Left ventricle myocardium inferior (tissue), 1 donor: ENCODE results near the gene TFDP1. TPM values are rescaled to one million over a fixed set of nuclear protein-coding genes. Genes with fewer than 3 reads are reported as not detected.

Source experiments
- DNase-seq: peaks from one replicate; pipeline ENCODE4 v3.0.0-alpha.2; 2020
- H3K27ac ChIP-seq: fragments of 200-600 bp; replicated peaks from 2 replicates; pipeline ENCODE4 v1.8.0; 2021
- H3K27me3 ChIP-seq: fragments of 200-600 bp; 2 replicates; pipeline ENCODE4 v1.8.0; 2021; ENCODE audit warnings: low read depth
- H3K36me3 ChIP-seq: fragments of 200-600 bp; 2 replicates; pipeline ENCODE4 v1.8.0; 2021
- H3K4me1 ChIP-seq: fragments of 200-600 bp; 2 replicates; pipeline ENCODE4 v1.8.0; 2021
- H3K4me3 ChIP-seq: fragments of 200-600 bp; 2 replicates; pipeline ENCODE4 v1.8.0; 2021; ENCODE audit warnings: mild to moderate bottlenecking, moderate library complexity
- H3K9me3 ChIP-seq: fragments of 200-600 bp; replicated peaks from 2 replicates; pipeline ENCODE4 v1.8.0; 2021
- CTCF ChIP-seq: fragments of 200-600 bp; IDR thresholded peaks from 2 replicates; pipeline ENCODE4 v1.8.0; 2021; ENCODE audit warnings: antibody characterized with exemption, mild to moderate bottlenecking, borderline replicate concordance
- intact Hi-C: fragments of 100-400 bp; cut with micrococcal nuclease; formaldehyde crosslinking; loops from one replicate; pipeline ENCODE4 v1.11.0; 2022
- total RNA-seq: library from RNA; stranded (reverse); fragmentation: NEBNext Ultra II Directional; extraction: Animal tissue kit (Norgen Biotek cat#: 25700); gene quantifications from one replicate; pipeline ENCODE4 v1.2.1, GENCODE V29; 2021
- donor health status: DM: no; HTN: yes; CAD: no; lungs with severe emphysema.

Gene TFDP1
- total RNA-seq, 1 donor from 2014 or later = 48.7 TPM

DNA sequence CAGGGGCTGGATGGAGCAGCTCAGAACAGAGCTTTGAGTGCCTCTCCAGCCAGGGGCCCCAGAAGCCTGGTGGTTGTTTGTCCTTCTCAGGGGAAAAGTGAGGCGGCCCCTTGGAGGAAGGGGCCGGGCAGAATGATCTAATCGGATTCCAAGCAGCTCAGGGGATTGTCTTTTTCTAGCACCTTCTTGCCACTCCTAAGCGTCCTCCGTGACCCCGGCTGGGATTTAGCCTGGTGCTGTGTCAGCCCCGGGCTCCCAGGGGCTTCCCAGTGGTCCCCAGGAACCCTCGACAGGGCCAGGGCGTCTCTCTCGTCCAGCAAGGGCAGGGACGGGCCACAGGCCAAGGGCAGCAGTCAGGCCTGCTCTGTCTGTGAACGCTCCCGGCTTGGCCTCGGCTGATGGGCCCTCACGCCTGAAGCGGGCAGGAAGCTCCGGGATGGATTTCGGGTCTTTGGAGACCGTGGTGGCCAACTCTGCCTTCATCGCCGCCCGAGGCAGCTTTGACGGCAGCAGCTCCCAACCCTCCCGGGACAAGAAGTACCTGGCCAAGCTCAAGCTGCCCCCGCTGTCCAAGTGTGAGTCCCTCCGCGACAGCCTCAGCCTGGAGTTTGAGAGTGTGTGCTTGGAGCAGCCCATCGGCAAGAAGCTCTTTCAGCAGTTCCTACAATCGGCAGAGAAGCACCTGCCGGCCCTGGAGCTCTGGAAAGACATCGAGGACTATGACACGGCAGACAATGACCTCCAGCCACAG, 82.6 kb downstream of the TFDP1 start, which contains the start of gene GRK1:
Gene GRK1, plus strand, starts transcription at position 269 of the 751 bp plus-strand sequence. Its CDS starts 168 bp downstream, at position 437.
- intact Hi-C loops = no loop called here
- H3K4me1 ChIP-seq = no peaks in the 10 kb centered on the region
- no peak within 1 kb of the TSS for H3K27ac ChIP-seq
- peaks cover 5% of the 10 kb centered on the region for H3K9me3 ChIP-seq
- no peak within 1 kb of the TSS for H3K4me3 ChIP-seq
- DNase-seq = peak; percentile 8
- peaks cover 9% of the 10 kb centered on the region for H3K27me3 ChIP-seq
- no peaks in the 10 kb centered on the region for H3K36me3 ChIP-seq
- no peak for TF ChIP-seq CTCF

- peak; percentile 11 for DNase-seq
- Histone ChIP-seq H3K27me3 (peaks cover 9% of the 10 kb centered on the region), H3K27ac (no peak overlapping the region), H3K4me1 (no peaks in the 10 kb centered on the region), H3K36me3 (no peaks in the 10 kb centered on the region), H3K4me3 (no peak overlapping the region), H3K9me3 (no peaks in the 10 kb centered on the region)
- TF ChIP-seq CTCF = no peak
- intact Hi-C loops = no loop called here
Observed at GRCh38 chr13:113667771-113668490, 83.4 kb downstream of the TFDP1 start.

DNA sequence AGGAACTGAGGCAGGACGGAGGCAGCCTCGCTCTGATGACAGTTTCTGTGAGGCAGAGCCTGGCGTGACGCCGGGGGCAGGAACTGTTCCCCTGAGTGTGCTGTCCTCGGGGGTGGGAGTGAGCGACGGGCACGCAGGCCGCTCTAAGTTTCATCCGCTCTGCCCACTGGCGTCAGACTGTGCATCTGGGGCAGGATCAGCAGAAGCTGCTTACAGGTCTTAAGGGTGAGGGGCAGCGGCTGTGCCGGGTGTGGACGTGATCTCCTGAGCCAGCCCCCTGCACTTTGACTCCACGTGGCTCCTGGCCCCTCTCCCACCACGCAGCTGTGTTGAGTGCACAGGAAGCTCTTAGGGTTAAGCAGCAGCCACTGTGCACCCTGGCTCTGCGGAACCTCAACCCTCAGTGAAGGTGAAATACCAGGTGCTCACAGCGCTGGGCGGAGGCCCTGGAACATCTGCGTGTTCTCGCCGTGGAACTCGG, 84.0 kb downstream of the TFDP1 start:
- DNase-seq = peak; percentile 4

DNA sequence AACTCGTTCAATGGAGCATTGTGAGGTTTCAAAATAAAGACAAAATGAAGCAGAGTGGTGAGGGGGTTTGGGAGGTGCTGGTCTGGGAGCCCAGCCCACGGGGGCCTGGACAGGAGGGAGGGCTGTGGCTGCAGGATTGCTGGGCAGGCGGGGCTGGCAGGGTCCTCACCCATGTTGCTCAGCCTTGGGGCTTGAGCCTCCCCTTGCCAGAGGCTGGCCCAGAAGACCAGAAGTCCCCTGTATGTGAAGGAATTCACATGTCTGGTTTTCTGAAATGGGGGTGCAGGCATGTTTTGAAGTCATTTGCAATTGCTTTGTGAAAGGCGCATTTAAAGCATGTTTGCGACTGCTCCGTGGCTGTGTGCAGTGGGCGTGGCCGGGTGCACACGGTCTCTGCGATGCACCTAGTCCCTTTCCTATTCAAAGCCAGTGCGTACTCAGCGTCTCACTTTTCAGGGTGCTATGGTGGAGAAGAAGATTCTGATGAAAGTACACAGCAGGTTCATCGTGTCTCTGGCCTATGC, 84.7 kb downstream of the TFDP1 start:
- intact Hi-C loops = no loop called here
- DNase-seq = peak; percentile 0

More for the DNA sequence above, 84.0 kb downstream of the TFDP1 start:
- no peak for TF ChIP-seq CTCF
- intact Hi-C loops = no loop called here
- Histone ChIP-seq H3K27ac (no peak overlapping the region), H3K36me3 (no peaks in the 10 kb centered on the region), H3K9me3 (no peaks in the 10 kb centered on the region), H3K4me3 (no peak overlapping the region), H3K27me3 (peaks cover 9% of the 10 kb centered on the region), H3K4me1 (no peaks in the 10 kb centered on the region)

More for the DNA sequence above, 84.7 kb downstream of the TFDP1 start:
- Histone ChIP-seq H3K27me3 (peaks cover 9% of the 10 kb centered on the region), H3K27ac (no peak overlapping the region), H3K36me3 (no peaks in the 10 kb centered on the region), H3K9me3 (no peaks in the 10 kb centered on the region), H3K4me1 (no peaks in the 10 kb centered on the region), H3K4me3 (no peak overlapping the region)
- no peak for TF ChIP-seq CTCF
